ENCODE measurements around the gene PPP6R3.
"Not testable (repeated sequence)": the region's sequence is repeated elsewhere in the genome, so short reads cannot be mapped to it uniquely, and the experiment has no call there.

The PPP6R3 gene

GRCh38 chr11:68621826-68622225 is 161.3 kb downstream of the PPP6R3 start:
- no peak overlapping the region for H3K4ac ChIP-seq (ENCODE audit: low read depth, low read length)
- no peak for DNase-seq
- H3K79me2 ChIP-seq (ENCODE audit: control insufficient read depth, insufficient read depth, low read length, poor library complexity): no peaks in the 10 kb centered on the region
- H3K14ac ChIP-seq (ENCODE audit: low read length): no peak overlapping the region
- no peak overlapping the region for H3K23ac ChIP-seq (ENCODE audit: low read length)
- H3K4me1 ChIP-seq (ENCODE audit: control insufficient read depth in 1 of 2, insufficient read depth in 2 of 2, low read length in 2 of 2): no peaks in the 10 kb centered on the region
- H3K27me3 ChIP-seq (ENCODE audit: insufficient read depth, low read length): no peaks in the 10 kb centered on the region
- H2BK120ac ChIP-seq (ENCODE audit: insufficient read depth, low read length, poor library complexity): no peak overlapping the region
- no peak overlapping the region for H3K27ac ChIP-seq (ENCODE audit: low read depth, low read length)
- H2BK12ac ChIP-seq (ENCODE audit: low read length): no peak overlapping the region
- no peak overlapping the region for H4K91ac ChIP-seq (ENCODE audit: low read depth, low read length)
- no peak overlapping the region for H3K4me2 ChIP-seq (ENCODE audit: low read length)
- no peak overlapping the region for H3K4me3 ChIP-seq (ENCODE audit: low read depth, low read length)
- no peak overlapping the region for H4K8ac ChIP-seq (ENCODE audit: low read depth, low read length)
- H3K79me1 ChIP-seq (ENCODE audit: low read length): no peaks in the 10 kb centered on the region
- no peak overlapping the region for H2BK5ac ChIP-seq (ENCODE audit: low read depth, low read length, poor library complexity)
- no peak overlapping the region for H3K9ac ChIP-seq (ENCODE audit: low read length)
- no peak overlapping the region for H4K12ac ChIP-seq (ENCODE audit: low read depth, low read length)
- WGBS (ENCODE audit: extremely low coverage, insufficient coverage, insufficient read length): no CpG with 5 or more reads among the region's 2 CpGs
- no peak overlapping the region for H2AFZ ChIP-seq (ENCODE audit: insufficient read depth, low read length, poor library complexity)
- no peak overlapping the region for H2AK5ac ChIP-seq (ENCODE audit: low read length)
- no peaks in the 10 kb centered on the region for H3K36me3 ChIP-seq (ENCODE audit: control insufficient read depth in 1 of 2, insufficient read depth in 2 of 2, low read length in 2 of 2)
- H3K9me3 ChIP-seq (ENCODE audit: insufficient read depth, low read depth, low read length): peaks cover 1% of the 10 kb centered on the region
- no peak overlapping the region for H3K18ac ChIP-seq (ENCODE audit: low read length)

DNA sequence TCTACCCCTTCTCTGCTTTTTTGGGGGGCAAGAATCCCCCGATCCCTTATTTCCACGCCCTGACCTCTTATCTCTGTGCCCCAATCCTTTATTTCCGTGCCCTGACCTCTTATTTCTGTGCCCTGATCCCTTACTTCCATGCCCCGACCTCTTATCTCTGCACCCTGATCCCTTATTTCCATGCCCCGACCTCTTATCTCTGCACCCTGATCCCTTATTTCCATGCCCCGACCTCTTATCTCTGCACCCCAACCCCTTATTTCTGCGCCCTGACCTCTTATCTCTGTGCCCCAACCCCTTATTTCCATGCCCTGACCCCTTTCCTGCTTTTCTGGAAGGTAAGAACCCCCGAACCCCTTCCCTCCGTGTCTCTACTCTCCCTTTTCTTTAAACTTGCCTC is 163.2 kb downstream of the PPP6R3 start:
- not testable (repeated sequence) for H2AK5ac ChIP-seq (ENCODE audit: low read length); H3K4me1 ChIP-seq (ENCODE audit: control insufficient read depth in 1 of 2, insufficient read depth in 2 of 2, low read length in 2 of 2); H2AFZ ChIP-seq (ENCODE audit: insufficient read depth, low read length, poor library complexity); H3K36me3 ChIP-seq (ENCODE audit: control insufficient read depth in 1 of 2, insufficient read depth in 2 of 2, low read length in 2 of 2); H3K18ac ChIP-seq (ENCODE audit: low read length); H3K9me3 ChIP-seq (ENCODE audit: insufficient read depth, low read depth, low read length); H2BK5ac ChIP-seq (ENCODE audit: low read depth, low read length, poor library complexity); H4K8ac ChIP-seq (ENCODE audit: low read depth, low read length); H3K4me2 ChIP-seq (ENCODE audit: low read length); H3K4me3 ChIP-seq (ENCODE audit: low read depth, low read length); H4K12ac ChIP-seq (ENCODE audit: low read depth, low read length); H2BK12ac ChIP-seq (ENCODE audit: low read length); H4K91ac ChIP-seq (ENCODE audit: low read depth, low read length); H3K79me1 ChIP-seq (ENCODE audit: low read length); H3K79me2 ChIP-seq (ENCODE audit: control insufficient read depth, insufficient read depth, low read length, poor library complexity); H3K27me3 ChIP-seq (ENCODE audit: insufficient read depth, low read length); H3K27ac ChIP-seq (ENCODE audit: low read depth, low read length); H3K9ac ChIP-seq (ENCODE audit: low read length); H2BK120ac ChIP-seq (ENCODE audit: insufficient read depth, low read length, poor library complexity); H3K14ac ChIP-seq (ENCODE audit: low read length); H3K23ac ChIP-seq (ENCODE audit: low read length); H3K4ac ChIP-seq (ENCODE audit: low read depth, low read length); DNase-seq
- WGBS (ENCODE audit: extremely low coverage, insufficient coverage, insufficient read length): no CpG with 5 or more reads among the region's 9 CpGs

- not testable (repeated sequence) for DNase-seq; H3K4me1 ChIP-seq (ENCODE audit: control insufficient read depth in 1 of 2, insufficient read depth in 2 of 2, low read length in 2 of 2); H2BK120ac ChIP-seq (ENCODE audit: insufficient read depth, low read length, poor library complexity); H3K36me3 ChIP-seq (ENCODE audit: control insufficient read depth in 1 of 2, insufficient read depth in 2 of 2, low read length in 2 of 2); H4K12ac ChIP-seq (ENCODE audit: low read depth, low read length); H3K18ac ChIP-seq (ENCODE audit: low read length); H3K27ac ChIP-seq (ENCODE audit: low read depth, low read length); H3K4me2 ChIP-seq (ENCODE audit: low read length); H3K23ac ChIP-seq (ENCODE audit: low read length); H2AFZ ChIP-seq (ENCODE audit: insufficient read depth, low read length, poor library complexity); H3K79me2 ChIP-seq (ENCODE audit: control insufficient read depth, insufficient read depth, low read length, poor library complexity); H3K79me1 ChIP-seq (ENCODE audit: low read length); H4K8ac ChIP-seq (ENCODE audit: low read depth, low read length); H3K4ac ChIP-seq (ENCODE audit: low read depth, low read length); H3K14ac ChIP-seq (ENCODE audit: low read length); H2BK12ac ChIP-seq (ENCODE audit: low read length); H2AK5ac ChIP-seq (ENCODE audit: low read length); H4K91ac ChIP-seq (ENCODE audit: low read depth, low read length); H3K27me3 ChIP-seq (ENCODE audit: insufficient read depth, low read length); H2BK5ac ChIP-seq (ENCODE audit: low read depth, low read length, poor library complexity); H3K9me3 ChIP-seq (ENCODE audit: insufficient read depth, low read depth, low read length); H3K4me3 ChIP-seq (ENCODE audit: low read depth, low read length); H3K9ac ChIP-seq (ENCODE audit: low read length)
- WGBS (ENCODE audit: extremely low coverage, insufficient coverage, insufficient read length): no CpG with 5 or more reads among the region's 4 CpGs
Measured at GRCh38 chr11:68625069-68625468, 164.5 kb downstream of the PPP6R3 start.

GRCh38 chr11:68626236-68626635 is 165.7 kb downstream of the PPP6R3 start:
- H3K27ac ChIP-seq (ENCODE audit: low read depth, low read length); H3K9me3 ChIP-seq (ENCODE audit: insufficient read depth, low read depth, low read length); H3K4me2 ChIP-seq (ENCODE audit: low read length); H2AK5ac ChIP-seq (ENCODE audit: low read length); H3K18ac ChIP-seq (ENCODE audit: low read length); H4K12ac ChIP-seq (ENCODE audit: low read depth, low read length); H2BK12ac ChIP-seq (ENCODE audit: low read length); H4K8ac ChIP-seq (ENCODE audit: low read depth, low read length); H4K91ac ChIP-seq (ENCODE audit: low read depth, low read length); H3K27me3 ChIP-seq (ENCODE audit: insufficient read depth, low read length); H2AFZ ChIP-seq (ENCODE audit: insufficient read depth, low read length, poor library complexity); H3K9ac ChIP-seq (ENCODE audit: low read length); H3K23ac ChIP-seq (ENCODE audit: low read length); H3K36me3 ChIP-seq (ENCODE audit: control insufficient read depth in 1 of 2, insufficient read depth in 2 of 2, low read length in 2 of 2); H3K4me3 ChIP-seq (ENCODE audit: low read depth, low read length); H3K79me2 ChIP-seq (ENCODE audit: control insufficient read depth, insufficient read depth, low read length, poor library complexity); H3K4me1 ChIP-seq (ENCODE audit: control insufficient read depth in 1 of 2, insufficient read depth in 2 of 2, low read length in 2 of 2); H3K79me1 ChIP-seq (ENCODE audit: low read length); H2BK120ac ChIP-seq (ENCODE audit: insufficient read depth, low read length, poor library complexity); H3K14ac ChIP-seq (ENCODE audit: low read length); H2BK5ac ChIP-seq (ENCODE audit: low read depth, low read length, poor library complexity); H3K4ac ChIP-seq (ENCODE audit: low read depth, low read length): not testable (repeated sequence)
- DNase-seq: peak; percentile 80 to 86
- WGBS (ENCODE audit: extremely low coverage, insufficient coverage, insufficient read length): no CpG with 5 or more reads among the region's 7 CpGs

All from trophoblast cell (in vitro differentiated cells and primary cell).